SJCRH30 (cell line): Measurements from ENCODE around the gene LBH. TPM values are rescaled to one million over a fixed set of nuclear protein-coding genes. Genes with fewer than 3 reads are reported as not detected.

Experiments
- DNase-seq, 2 experiments: peaks; one replicate each; pipeline ENCODE4 v3.0.0-alpha.2; 2015 to 2020
- H3K27ac ChIP-seq: fragments of 250-450 bp; sonication (Bioruptor Pico); 2 replicates; pipeline ENCODE4 v1.5.1; 2020; ENCODE audit warnings: mild to moderate bottlenecking, moderate library complexity
- H3K27me3 ChIP-seq: fragments of 250-450 bp; sonication (Bioruptor Pico); 2 replicates; pipeline ENCODE4 v1.5.1; 2020; ENCODE audit warnings: mild to moderate bottlenecking, moderate library complexity
- H3K36me3 ChIP-seq: fragments of 250-450 bp; sonication (Bioruptor Pico); 2 replicates; pipeline ENCODE4 v1.5.1; 2020; ENCODE audit warnings: mild to moderate bottlenecking, moderate library complexity
- H3K4me1 ChIP-seq: fragments of 250-450 bp; sonication (Bioruptor Pico); 2 replicates; pipeline ENCODE4 v1.5.1; 2020; ENCODE audit warnings: mild to moderate bottlenecking, moderate library complexity
- H3K4me3 ChIP-seq: fragments of 250-450 bp; sonication (Bioruptor Pico); 2 replicates; pipeline ENCODE4 v1.5.1; 2020; ENCODE audit warnings: mild to moderate bottlenecking, moderate library complexity
- H3K9me3 ChIP-seq: fragments of 250-450 bp; sonication (Bioruptor Pico); replicated peaks from 2 replicates; pipeline ENCODE4 v1.5.1; 2020; ENCODE audit warnings: mild to moderate bottlenecking, moderate library complexity
- total RNA-seq: library from RNA; depleted of rRNA; stranded (reverse); fragments of >200 nt; shearing (Covaris generic); gene quantifications from 2 replicates; pipeline ENCODE4 v1.2.3, GENCODE V29; 2014

Gene LBH
- total RNA-seq, 1 experiment from 2014 or later: 140 TPM

DNA sequence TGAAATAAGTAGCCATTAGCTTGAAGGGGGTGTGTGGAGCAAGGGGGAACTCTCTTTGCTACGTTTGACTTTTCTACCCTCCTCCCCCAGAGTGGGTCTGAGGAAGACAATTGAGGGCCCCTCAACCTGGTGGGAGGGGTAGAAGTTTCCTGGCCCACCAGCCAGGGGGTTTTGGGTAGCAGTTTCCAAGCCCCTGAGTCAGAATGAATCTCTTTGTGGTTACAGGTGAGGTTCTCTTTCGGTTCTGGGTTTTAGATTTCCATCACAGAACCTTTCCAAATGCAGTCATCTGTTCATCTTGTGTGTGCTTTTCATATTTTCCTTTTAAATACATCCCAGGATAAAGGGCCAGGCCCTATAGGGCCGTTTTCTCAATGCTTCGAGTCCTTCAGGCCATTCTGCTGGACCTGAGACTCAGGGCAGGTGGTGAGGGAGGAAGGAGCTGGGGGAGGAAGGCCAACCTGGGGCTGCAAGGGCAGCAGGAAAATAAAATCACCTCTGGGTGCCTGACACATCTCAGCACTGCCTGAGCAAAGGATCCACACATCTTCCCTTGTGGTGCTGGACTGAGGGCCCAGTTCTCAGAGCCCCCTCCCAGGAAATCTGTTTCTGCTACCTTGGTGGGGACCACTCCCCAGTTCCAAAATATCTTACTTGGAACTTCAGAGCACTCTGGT, 4.7 kb downstream of the LBH start:
- DNase-seq: no peak
- H3K27ac ChIP-seq: no peak overlapping the region
- peaks cover 65% of the 10 kb centered on the region for H3K36me3 ChIP-seq
- H3K9me3 ChIP-seq: no peaks in the 10 kb centered on the region
- H3K4me1 ChIP-seq: peaks cover 10% of the 10 kb centered on the region
- H3K4me3 ChIP-seq: no peak overlapping the region
- no peaks in the 10 kb centered on the region for H3K27me3 ChIP-seq

DNA sequence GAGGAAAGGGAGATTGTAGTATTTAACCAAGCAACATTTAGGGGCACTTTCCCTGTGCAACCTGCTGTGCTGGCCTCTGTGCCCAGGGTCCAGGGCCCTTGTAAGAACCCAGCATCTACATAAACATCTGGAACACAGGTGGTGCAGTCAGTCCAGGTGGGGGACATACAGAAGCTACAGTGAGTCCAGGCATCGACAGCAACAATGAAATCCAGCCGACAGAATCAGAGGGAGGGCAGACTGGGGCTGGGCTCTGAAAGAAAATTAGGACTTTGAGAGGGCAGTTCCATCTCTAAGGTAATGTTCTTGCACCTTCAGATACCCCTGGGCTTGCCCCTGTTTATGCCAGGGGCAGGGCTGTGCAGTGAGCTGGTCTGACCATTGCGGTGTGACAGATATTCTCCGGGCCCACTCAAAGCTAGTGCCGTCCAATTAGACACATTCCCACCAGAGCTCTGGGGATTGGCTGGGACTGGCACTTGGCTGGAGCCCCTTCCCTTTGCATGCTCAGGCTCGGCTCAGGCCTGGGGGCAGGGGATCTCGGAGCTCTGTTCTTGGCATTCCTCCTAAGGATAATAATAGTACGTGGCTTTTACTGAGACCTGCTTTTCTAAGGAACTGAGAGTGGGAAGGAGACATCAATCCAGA, 5.4 kb downstream of the LBH start:
- Histone ChIP-seq H3K27ac (no peak overlapping the region), H3K4me3 (no peak overlapping the region), H3K4me1 (peaks cover 10% of the 10 kb centered on the region), H3K27me3 (no peaks in the 10 kb centered on the region), H3K36me3 (peaks cover 70% of the 10 kb centered on the region), H3K9me3 (no peaks in the 10 kb centered on the region)
- no peak for DNase-seq

DNA sequence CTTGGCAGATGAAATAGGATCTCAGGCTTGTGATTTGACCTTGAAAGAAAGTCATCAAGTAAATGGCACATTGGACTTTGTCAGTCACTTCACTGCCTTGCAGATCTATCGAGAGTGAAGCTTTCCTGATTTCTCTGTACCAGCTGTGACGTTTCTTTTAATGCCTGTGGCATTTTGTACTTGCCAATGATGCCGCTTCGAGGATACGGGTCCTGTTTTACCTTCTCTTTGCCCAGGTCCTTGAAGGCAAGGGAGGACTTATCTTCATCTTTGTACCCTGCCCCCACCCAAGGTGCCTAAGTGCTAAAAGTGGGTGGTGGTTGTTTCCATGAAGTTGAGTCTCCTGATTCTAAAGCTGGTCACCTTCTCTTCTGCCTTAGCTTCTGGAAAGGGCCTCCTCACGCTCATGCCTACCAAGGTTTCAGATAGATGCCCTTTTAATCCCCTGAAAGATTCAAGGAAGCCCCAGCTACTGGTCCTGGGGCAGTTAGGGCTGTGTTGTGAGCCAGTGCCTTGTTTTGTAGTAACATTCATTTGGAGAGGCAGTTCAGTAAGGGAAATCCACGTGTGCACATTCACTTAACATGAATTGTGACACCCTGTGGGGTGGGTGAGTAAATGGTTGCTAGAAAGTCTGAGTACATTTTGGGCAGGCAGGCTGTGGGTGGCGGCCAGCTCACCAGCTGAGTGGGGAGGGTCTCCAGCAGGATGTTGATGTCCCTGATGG, 6.1 kb downstream of the LBH start:
- no peak overlapping the region for H3K27ac ChIP-seq
- H3K9me3 ChIP-seq: no peaks in the 10 kb centered on the region
- H3K4me3 ChIP-seq: no peak overlapping the region
- H3K36me3 ChIP-seq: peaks cover 77% of the 10 kb centered on the region
- no peak for DNase-seq
- H3K27me3 ChIP-seq: no peaks in the 10 kb centered on the region
- peaks cover 10% of the 10 kb centered on the region for H3K4me1 ChIP-seq

DNA sequence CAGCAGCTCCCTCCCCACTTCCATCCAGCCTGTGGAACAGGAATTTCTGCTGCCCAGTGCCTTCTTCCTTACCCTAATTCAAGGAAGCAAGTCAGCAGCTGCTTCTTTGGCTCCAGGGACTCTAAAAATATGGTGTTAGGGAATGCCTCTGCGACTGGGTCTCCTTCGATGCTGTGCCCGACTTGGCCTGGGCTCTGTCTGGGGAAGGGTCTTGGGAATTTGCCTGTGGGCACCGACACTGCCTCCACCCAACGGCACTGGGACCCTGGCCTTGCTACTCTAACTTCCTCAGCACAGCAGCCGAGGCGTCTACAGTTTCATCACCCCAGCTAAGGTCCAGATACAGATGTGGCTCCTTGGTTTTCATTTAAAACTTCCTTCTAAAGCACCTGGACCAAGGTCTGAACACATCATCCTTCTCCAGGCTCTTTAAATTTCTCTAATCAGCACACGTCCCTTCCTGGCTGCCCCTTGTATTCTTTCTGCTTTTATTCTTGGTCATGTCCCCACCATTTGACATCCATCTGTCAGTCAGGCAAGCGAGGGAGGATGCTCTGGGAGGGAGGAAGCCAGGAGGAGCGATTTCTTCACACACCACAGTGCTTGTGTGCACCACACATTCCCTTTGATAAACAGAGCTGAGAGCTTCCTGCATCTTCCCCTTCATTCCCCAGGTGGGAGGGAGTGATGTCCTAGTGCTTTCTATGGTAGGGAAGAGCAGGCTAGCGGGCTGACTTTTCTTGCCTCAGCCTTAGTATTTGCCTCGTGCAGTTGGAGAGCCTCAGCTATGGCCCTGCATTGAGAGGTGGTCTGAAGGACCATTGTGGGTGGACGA, 6.8 kb downstream of the LBH start:
- Histone ChIP-seq H3K36me3 (peaks cover 84% of the 10 kb centered on the region), H3K9me3 (no peaks in the 10 kb centered on the region), H3K4me3 (no peak overlapping the region), H3K27me3 (no peaks in the 10 kb centered on the region), H3K27ac (no peak overlapping the region), H3K4me1 (peaks cover 10% of the 10 kb centered on the region)
- DNase-seq: no peak

DNA sequence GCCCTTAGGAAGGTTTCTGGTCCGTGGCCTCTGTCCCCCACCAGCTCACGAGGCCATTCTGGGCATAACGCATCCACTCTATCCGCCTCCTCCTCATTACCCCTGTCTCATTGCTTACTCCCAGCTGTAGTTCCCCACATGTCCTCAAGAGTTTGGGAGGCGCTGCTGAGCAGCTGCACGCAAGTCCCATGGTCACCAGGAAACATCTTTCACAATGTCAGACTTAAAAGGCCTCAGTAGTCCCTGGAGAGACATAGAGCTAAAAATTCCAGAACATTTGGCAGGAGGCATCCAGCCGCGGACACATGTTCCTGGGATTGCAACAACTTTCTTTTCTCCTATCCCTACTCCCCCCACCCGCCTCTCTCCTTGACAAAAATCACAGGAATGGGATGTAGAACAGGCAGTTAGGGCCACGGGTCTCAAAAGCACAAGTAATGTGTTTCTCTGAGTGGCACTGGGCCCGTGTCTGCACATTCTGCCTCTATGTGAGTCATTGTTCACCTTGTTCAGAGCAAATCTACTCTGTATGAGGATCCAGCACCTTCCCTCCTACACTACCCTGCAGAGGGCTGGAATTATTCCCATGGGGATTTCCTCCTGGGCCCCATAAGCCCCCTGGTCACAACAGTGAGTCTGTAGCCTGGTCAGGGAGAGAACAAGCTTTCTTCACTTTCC, 8.1 kb downstream of the LBH start:
- Histone ChIP-seq H3K27ac (no peak overlapping the region), H3K4me1 (peaks cover 4% of the 10 kb centered on the region; the same call in 1 of the 2 replicates), H3K36me3 (peaks cover 94% of the 10 kb centered on the region), H3K27me3 (no peaks in the 10 kb centered on the region), H3K4me3 (no peak overlapping the region), H3K9me3 (no peaks in the 10 kb centered on the region)
- peak; percentile 69 to 80 for DNase-seq

DNA sequence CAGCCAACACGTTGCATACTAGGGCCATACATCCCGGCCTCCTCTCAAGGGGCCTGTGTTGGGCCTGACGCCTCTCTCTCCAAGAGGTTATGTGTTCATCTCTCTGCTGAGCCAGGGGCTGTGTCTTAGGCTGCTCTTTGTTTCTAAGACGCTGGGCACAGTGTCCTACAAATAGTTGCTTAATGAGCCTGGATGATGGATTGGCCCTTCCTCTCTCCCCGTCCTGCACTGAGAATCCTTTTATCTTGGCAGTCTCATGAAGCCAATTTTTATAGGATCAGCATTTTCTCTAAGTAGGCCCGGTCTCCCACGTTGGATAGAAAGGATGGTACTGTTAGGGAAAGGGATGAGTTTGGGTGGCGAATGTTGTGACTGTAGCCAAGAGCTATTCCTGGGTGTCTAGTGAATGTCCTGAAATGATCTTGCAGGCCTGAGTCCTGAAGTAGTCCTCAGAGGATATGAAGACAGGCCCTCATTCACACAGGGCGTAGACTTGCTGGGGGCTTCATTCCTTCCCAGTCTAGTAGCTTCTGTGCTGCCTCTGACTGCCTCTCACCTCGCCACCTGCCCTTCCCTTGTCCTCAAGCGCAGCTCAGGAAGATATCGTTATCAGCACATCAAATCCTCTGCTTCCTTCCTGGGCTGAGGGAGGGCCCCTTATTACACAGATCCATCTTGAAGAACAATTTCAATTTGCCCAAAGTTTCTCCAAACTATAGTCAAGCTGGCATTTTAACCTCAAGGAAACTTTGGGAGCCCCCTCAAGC, 8.8 kb downstream of the LBH start:
- no peak overlapping the region for H3K4me3 ChIP-seq
- no peak overlapping the region for H3K27ac ChIP-seq
- peaks cover 92% of the 10 kb centered on the region for H3K36me3 ChIP-seq
- no peaks in the 10 kb centered on the region for H3K27me3 ChIP-seq
- no peaks in the 10 kb centered on the region; the same call in 1 of the 2 replicates for H3K4me1 ChIP-seq
- no peak for DNase-seq
- H3K9me3 ChIP-seq: no peaks in the 10 kb centered on the region

DNA sequence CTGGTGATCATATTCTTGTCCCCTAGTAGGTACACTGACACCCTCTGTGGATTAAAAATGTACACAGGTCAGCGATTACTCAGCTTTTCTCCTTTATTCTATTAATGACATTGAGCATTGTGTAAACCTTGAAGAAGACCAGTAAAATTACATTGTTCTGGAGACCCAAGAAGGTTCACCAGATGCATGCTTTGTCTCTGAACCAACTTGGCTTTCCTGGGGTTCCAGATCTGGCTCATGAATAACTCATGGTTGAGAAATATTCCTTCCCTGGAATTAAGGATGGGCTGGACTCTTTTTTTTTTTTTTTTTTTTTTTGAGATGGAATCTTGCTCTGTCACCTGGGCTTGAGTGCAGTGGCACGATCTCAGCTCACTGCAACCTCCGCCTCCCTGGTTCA, 11.9 kb downstream of the LBH start:
- Histone ChIP-seq H3K27me3 (no peaks in the 10 kb centered on the region), H3K27ac (no peak overlapping the region), H3K4me1 (peaks cover 2% of the 10 kb centered on the region; the same call in 1 of the 2 replicates), H3K9me3 (no peaks in the 10 kb centered on the region), H3K36me3 (peaks cover 90% of the 10 kb centered on the region), H3K4me3 (no peak overlapping the region)
- DNase-seq: no peak

DNA sequence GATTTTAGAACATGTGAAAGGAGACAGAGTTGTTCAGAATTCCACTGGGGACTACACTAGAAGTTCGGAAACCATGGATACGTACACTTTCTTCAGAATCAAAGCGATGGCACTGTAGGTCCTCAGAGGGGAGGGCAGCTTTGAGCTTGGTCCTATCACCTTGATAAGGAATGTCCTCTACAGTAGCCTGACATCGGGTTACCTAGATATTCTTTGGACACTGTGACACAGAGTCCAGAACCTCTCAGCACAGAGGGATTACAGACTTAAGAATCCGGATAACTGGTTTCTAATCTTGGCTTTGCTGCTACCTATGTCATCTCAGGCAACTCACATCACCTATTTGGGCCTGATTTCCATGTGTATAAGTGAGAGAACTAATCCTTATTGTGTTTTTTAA, 14.0 kb downstream of the LBH start:
- no peaks in the 10 kb centered on the region for H3K27me3 ChIP-seq
- H3K9me3 ChIP-seq: no peaks in the 10 kb centered on the region
- peaks cover 87% of the 10 kb centered on the region for H3K36me3 ChIP-seq
- H3K4me3 ChIP-seq: no peak overlapping the region
- H3K27ac ChIP-seq: no peak overlapping the region
- H3K4me1 ChIP-seq: peaks cover 4% of the 10 kb centered on the region; the same call in 1 of the 2 replicates
- no peak for DNase-seq

DNA sequence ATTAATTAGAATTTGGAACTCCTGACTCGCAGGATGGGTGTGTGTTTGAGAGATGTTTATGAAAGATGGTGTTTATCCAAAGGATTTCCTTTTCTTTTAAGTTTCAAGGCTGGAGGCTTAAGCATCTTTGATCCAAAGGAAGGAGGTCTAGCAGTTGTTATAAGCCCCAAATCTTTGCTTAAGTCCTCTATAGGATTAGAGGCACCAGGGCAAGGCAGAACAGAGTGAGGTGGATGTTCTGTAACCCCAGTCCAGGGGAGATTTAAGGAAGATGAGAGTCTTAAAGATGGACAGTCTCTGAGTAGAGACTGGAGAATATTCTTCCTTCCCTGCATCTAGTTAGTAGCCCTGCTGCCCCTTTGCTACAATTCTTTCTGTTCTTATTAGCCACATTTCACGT, 17.5 kb downstream of the LBH start:
- H3K27ac ChIP-seq: no peak overlapping the region
- no peak overlapping the region for H3K4me3 ChIP-seq
- no peak for DNase-seq
- H3K36me3 ChIP-seq: peaks cover 73% of the 10 kb centered on the region
- H3K9me3 ChIP-seq: no peaks in the 10 kb centered on the region
- no peaks in the 10 kb centered on the region for H3K27me3 ChIP-seq
- H3K4me1 ChIP-seq: peaks cover 29% of the 10 kb centered on the region

DNA sequence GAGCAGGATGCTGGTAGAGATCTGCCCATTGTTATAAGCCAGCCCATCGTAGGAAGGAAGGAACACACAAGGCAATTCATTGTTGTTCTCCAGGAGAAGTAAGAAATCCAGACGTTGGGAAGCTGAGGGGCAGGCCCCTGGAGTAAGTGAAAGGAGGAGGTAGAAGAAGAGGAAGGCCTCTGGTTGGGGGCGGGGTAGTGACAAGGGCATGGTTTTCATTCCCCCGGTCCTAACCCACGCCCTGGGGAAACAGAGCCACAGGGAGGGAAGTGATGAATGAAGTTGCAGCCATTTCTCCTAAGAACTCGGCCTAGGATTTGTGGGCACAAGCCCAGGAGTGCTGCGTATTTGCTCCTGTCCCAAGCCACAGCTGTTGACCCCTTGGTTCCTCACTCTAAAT, 18.0 kb downstream of the LBH start:
- H3K9me3 ChIP-seq: no peaks in the 10 kb centered on the region
- H3K27ac ChIP-seq: no peak overlapping the region
- H3K27me3 ChIP-seq: no peaks in the 10 kb centered on the region
- no peak overlapping the region for H3K4me3 ChIP-seq
- peaks cover 35% of the 10 kb centered on the region for H3K4me1 ChIP-seq
- DNase-seq: no peak
- peaks cover 69% of the 10 kb centered on the region for H3K36me3 ChIP-seq

DNA sequence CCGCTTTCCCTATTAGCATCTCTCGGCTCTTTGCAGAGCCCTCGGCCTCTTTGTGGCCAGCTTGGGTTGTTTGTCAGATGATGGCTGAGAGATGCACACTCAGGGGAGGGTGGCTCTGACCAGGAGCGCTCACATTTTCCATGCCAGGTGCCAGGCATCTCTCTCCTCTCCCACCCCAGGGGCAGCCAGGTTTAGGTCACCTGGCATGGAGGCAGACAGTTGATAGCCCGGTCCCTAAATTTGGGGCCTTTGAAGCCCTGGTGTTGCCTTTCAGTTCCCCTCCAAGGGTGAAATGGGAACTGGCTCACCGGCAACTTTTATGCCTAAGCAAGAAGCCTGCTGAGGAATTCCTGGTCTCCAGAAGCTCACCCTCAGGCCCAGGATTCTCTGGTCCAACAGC, 19.1 kb downstream of the LBH start:
- H3K27me3 ChIP-seq: no peaks in the 10 kb centered on the region
- no peak for DNase-seq
- H3K4me3 ChIP-seq: no peak overlapping the region
- peaks cover 40% of the 10 kb centered on the region for H3K4me1 ChIP-seq
- no peak overlapping the region for H3K27ac ChIP-seq
- H3K36me3 ChIP-seq: peaks cover 70% of the 10 kb centered on the region
- H3K9me3 ChIP-seq: no peaks in the 10 kb centered on the region

DNA sequence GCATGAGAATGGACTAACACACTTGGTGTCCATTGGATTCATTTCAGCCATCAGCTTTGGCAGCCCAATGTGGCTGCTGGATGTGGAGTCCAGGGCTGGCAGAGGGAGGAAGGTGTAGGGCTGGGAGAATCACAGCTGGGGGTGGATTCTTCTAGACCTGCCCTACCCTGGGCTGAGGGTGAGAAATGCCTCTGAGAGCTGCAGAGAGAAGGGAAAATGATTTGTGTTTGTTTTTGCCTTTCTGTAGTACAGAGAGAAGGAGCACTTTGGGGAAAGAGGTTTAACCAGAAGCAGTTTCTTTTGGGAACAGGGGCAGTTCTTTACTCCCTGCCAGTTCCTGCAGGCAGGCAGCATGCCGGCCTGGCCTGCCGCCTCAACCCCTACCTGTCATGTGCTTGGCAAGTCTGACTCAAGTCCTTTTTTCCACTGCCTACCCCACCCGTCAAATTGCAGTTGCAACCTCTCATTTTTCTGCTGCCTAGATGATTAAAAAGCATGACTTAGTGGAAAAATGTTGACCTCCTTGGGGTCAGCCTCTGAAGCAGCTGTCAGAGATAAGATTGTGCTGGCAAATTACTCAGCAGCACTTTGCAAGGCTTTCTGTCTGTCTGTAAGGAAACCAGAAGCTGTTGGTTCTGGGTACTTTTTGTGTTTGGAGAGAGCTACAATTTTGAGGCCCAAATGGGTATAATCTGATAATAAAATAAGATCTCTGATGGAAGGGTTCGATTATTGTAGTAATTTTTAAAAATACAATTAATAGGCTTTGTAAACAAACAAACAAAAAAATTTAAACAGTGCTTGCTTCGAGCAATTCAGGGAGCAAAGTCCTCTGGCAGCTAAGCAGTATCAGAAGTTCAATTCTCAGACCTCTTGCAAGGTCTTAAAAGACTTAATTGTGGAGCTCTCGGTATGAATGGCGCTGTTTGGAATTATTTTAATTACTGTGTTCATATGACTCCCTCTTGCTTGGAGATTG, 21.7 kb downstream of the LBH start:
- peak; percentile 88 to 92 for DNase-seq
- Histone ChIP-seq H3K27me3 (no peaks in the 10 kb centered on the region), H3K4me3 (no peak overlapping the region), H3K9me3 (no peaks in the 10 kb centered on the region), H3K27ac (peak overlapping the region; percentile 71), H3K36me3 (peaks cover 72% of the 10 kb centered on the region), H3K4me1 (peaks cover 52% of the 10 kb centered on the region)
